Measurements from ENCODE around the gene ZNF385C.

The ZNF385C gene

GRCh38 chr17:42106009-42106408 lies 7.7 kb upstream of the ZNF385C start:
- DNase-seq, result no peak

DNA sequence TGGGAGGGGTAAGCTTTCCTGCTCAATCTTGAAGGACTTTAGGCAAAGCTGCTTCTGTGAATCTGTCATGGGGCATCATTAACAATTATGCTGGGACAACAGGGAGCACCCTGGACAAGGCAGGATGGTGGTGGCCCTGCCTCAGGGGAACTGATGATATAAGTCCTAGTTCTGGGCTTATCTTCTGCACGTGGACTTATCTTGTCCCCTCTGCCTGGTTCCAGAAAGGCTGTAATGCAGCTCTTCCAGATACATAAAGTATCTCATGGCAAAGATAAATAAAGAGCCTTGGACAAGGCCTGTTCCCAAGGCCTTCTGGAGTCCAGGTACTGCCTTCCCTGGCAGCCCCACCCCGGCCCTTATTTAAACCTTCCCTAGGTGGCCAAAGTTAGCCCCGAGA lies 6.0 kb upstream of the ZNF385C start:
- DNase-seq, result no peak

- no peak for DNase-seq
These were observed 5.1 kb upstream of the ZNF385C start for GRCh38 chr17:42103221-42103954.

DNA sequence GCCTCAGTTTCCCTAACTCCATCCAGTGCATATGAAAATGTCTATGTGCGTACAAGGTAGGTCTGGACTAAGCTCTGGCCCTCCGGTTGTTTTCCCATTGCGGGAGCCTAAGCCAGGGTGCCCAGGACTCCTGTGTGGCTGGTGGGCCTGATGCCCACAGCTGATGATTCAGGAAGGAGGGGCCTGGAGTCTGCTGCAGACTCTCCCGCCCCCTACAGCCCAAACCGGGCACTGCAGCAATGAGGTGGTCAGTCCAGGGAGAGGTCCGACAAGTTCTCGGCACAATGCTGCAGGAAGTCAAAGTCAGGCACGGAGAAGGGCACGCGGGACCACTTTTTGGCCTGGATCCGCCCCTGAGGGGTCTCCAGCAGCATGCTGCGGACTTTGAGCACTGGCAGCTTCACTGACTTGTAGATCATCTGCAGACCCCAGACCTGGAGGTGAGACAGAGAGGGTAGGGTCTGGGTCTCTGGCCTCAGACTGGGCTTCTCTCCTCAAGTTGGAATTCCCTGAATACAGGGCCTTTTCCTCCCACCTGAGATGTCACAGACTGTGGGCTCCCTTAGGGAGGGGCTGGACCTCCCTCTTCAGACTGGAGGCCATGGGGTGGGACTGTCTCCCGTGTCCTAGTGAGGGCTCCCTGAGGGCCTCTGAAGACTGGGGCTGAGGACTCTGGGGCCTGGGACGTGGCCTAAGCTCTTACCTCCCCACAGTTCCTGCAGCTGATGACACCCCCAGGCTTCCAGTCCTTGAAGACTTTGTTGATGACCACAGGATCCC lies 3.4 kb upstream of the ZNF385C start:
- DNase-seq, result peak; percentile 57 to 66

DNA sequence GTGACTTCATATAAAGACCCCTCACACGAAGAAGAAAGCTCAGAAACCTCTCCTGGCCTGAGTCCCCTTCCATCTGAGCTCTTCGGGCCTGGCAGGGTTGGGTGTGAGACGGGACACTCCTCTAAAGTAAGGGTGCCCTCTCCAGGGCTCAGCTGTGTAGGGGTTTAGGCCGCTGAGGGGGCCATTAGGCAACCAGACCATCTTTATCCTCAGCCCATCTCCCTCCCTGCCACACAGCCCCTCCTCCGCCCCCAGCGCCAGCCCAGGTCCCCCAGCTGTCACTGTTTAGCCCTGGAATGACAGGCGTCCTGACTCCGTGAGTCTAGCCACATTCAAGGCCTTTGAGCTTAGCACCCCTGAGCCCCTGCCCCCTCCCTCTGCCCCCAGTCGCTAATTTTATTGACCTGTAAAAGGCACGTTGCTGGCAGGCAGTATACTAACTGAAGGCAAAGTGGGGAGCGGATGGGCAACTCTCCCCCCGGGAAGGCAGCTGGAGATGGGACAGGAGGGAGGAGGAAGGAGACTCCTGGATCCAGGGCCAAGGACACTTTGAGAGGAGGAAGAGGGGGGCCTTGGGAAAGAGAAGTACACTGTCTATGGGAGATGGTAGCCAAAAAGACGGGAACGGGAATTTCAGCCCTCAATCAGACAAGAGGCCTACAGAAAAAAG lies 592 bp upstream of the ZNF385C start:
- no peak for DNase-seq

- DNase-seq, result no peak
These were observed 1.7 kb downstream of the ZNF385C start for GRCh38 chr17:42096360-42097111.

DNA sequence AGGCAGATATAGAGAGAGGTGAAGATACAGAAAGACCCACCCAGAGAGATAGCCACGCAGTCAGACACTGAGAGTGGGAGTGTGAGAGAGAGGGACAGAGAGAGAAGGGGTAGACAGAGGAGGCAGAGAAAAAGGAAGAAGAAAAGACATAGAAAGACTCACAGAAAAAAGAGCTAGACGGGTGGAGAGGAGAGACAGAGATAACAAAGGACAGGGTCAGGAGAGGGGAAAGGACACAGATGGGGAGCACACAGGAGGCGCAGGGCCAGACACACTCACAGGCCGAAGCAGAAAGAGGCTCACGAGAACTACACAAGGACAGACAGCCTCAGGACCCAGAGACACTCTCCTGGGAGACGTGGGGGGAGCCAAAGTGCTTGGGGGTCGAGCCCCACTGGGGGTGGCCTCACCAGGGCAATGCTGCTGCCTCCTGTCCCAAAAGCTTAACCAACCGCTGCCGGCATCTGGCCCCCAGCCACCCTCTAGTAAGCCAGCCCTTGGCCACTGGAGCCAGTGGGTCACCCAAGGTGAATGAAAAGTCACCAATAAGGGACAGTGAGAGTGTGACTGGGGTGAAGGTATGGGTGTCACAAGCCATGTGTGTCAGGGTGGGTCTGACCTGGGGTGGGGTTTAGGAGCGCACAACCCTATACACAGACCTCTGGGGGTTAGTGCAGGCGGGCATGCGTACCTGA lies 3.8 kb downstream of the ZNF385C start:
- DNase-seq, result no peak

DNA sequence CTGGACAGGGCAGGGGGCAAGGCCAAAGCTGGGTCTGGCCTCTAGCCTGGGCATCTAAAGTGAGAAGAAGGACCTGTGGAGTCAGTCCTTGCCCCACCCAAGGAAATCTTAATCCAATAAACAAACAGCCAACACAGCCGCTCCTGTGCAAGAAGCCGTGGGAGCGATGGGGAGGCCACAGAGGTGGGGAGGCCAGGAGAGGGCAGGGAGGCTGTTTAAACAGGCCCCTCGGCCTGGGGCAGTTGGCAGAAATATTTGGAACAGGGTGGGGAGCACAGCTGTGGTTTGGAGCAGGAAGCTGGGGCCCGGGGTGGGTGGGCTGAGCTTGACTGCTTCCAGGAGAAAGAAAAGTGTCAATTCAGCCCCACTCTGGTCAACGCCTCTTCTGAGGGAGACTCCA lies 5.3 kb downstream of the ZNF385C start:
- DNase-seq, result no peak

DNA sequence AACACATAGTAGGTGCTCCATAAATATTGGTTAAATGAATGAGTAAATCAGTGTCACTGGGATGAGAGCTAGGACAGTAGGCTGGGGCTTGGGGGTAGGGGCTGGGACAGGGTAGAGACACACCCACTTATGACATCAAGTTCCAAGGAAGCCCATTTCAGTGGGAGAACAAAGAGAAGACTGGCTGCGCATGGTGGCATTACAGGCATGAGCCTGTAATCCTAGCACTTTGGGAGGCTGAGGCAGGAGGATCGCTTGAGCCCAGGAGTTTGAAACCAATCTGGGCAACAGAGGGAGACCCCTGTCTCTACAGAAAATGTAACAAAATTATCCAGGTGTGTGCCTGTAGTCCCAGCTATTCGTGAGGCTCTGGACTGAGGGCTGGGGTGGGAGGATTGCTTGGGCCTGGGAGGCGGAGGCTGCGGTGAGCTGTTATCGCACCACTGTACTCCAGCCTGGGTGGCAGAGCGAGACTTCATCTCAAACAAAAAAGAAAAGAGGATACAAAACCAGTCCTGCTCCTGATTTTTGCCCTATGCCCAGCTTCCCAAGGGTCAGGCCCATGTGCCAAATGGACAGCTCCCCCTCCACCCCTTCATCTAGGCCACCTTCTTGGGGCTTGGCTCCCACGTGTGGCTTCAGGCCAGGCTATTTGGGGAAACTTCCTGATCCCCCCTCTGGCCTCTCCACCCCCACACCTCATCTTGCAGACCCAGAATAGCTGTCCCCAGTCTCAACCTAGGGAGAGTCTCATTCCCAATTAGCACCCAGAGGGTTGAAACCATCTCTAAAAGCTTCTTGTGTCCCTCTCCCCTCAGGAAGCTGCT lies 7.1 kb downstream of the ZNF385C start:
- no peak for DNase-seq

- DNase-seq, result no peak
These were observed 9.5 kb downstream of the ZNF385C start for GRCh38 chr17:42088736-42089135.

DNA sequence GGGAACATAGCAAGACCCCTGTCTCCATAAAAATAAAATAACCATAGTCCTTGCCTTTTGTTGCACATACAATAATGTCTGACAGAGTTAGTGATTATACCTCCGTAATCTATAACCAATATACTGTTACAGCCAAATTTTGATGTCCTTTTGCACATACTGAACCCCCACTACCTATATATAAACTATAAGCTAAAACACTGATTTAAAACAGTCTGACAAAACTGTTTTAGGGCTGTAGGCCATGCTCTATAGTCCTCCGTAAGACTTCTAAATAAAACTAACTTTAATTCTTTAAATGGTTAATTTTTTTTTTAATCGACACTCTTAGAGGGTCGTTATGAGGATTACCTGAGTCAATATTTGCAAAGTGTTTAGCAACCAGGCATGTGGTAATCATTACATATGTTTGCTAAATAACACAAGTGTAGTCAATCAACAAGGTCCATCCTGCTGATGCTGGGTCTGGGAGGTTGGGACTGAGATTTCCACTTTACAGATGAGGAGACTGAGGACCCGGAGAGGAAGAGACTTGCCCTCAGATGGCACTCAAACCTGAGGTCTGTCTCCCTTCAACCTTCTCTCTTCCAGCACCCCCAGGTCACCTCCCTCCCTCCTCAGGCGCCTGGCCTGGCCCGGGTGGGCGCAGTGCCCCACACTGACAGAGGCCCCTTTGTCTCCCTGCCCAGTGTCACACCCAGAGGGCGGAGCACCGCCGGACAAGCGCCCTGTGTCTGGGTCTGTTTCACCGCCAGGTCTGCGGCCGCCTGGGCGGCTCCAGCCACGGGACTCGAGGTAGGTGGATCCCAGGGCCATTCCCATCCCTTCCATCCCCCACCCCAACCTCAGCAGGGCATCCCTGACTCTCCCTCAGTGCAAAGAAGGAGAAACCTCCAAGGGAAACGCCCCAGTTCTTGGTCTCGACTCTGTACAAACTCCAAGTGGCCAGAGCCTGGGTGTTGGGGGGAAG lies 10.3 kb downstream of the ZNF385C start:
- DNase-seq, result no peak

- DNase-seq, result no peak
These were observed 11.1 kb downstream of the ZNF385C start for GRCh38 chr17:42087042-42087701.

DNA sequence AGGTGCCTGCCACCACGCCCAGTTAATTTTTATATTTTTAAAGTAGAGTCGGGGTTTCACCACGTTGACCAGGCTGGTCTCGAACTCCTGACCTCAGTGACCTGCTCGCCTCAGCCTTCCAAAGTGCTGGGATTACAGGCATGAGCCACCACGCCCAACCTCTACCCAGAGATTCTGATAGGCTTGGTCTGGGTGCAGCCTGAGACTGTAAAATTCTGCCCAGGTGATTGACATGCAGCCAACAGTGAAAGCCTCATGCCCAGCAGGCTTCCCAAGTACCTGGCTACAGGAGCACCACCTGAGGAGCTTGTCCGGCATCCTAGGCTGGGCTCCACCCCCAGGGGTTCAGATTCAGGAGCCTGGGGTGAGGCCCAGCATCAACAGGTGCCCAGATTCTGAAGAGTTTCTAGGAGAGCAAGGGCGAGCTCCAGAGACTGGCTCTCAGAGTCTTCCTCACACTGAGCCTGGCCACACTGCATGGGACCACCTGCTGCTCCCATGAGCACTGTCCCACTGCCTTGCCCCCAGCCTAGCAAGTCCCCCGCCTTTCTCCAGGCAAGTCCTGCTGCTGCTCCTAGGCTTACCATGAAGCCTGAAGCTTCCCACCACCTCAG lies 16.6 kb downstream of the ZNF385C start:
- no peak for DNase-seq

DNA sequence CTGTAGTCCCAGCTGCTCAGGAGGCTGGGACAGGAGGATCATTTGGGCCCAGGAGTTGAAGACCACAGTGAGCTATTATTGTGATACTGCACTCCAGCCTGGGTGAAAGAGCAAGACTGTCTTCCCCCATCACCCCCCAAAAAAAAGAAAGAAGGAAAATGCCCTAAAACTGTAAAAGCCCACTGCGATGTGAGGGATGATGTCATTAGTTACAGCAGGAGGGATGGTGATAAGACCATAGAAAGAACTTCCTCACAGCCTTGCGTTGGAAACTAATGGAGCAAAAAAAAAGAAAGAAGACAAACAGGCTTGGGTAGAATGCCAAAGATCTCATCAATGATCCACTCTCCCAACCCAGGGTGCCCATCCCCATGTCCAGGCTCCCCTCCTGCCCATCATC lies 18.7 kb downstream of the ZNF385C start:
- DNase-seq, result no peak

- DNase-seq, result no peak
These were observed 19.8 kb downstream of the ZNF385C start for GRCh38 chr17:42078396-42079043.

GRCh38 chr17:42077755-42078154 lies 20.5 kb downstream of the ZNF385C start:
- DNase-seq, result no peak

GRCh38 chr17:42076797-42077559 lies 21.3 kb downstream of the ZNF385C start:
- no peak for DNase-seq

- no peak for DNase-seq
These were observed 22.5 kb downstream of the ZNF385C start for GRCh38 chr17:42075789-42076188.
